HEK293 (cell line): ENCODE data around the gene KLHL28.

ENCODE experiments used
- CTCF ChIA-PET: fragments of 350-600 bp; formaldehyde crosslinking; extraction: SDS; loops from one replicate; lab custom pipeline; 2021; ENCODE audit warnings: antibody characterized with exemption; lab: Yijun Ruan, JAX
- POLR2A ChIA-PET: fragments of 300-600 bp; formaldehyde crosslinking; extraction: SDS; loops from one replicate; lab custom pipeline; 2020; ENCODE audit warnings: antibody characterized with exemption, inconsistent platforms; lab: Yijun Ruan, JAX
- H3K27ac ChIP-seq: fragments of 200-500 bp; sonication (Bioruptor generic); 2 replicates; pipeline ENCODE4 v1.5.1; 2014; ENCODE audit warnings: low read depth, low read length, control low read depth, inconsistent platforms; ENCODE audit errors: extremely low read depth
- H3K36me3 ChIP-seq, 2 experiments: fragments of 200-500 bp in 1 of 2; sonication (Bioruptor generic) in 1 of 2; 1 replicate in 1 of 2; 2 replicates in 1 of 2; pipeline ENCODE4 v1.5.1; 2014 to 2017; ENCODE audit warnings: inconsistent platforms in 2 of 2, low read length in 2 of 2; ENCODE audit not compliant: control insufficient read depth in 2 of 2, insufficient read depth in 1 of 2
- H3K4me1 ChIP-seq: fragments of 200-500 bp; sonication (Bioruptor generic); 2 replicates; pipeline ENCODE4 v1.5.1; 2014; ENCODE audit warnings: mild to moderate bottlenecking, low read length, inconsistent platforms; ENCODE audit not compliant: control insufficient read depth, insufficient read depth
- H3K4me3 ChIP-seq: 2 replicates; pipeline ENCODE4 v1.5.1; 2011; ENCODE audit warnings: low read depth, mild to moderate bottlenecking, control low read depth, low read length, moderate library complexity
- H3K9me3 ChIP-seq: fragments of 200-500 bp; sonication (Bioruptor generic); 2 replicates; pipeline ENCODE4 v1.5.1; 2014; ENCODE audit warnings: low read depth, low read length, inconsistent platforms; ENCODE audit not compliant: control insufficient read depth, insufficient read depth
- BCL11B ChIP-seq: fragments of 450-650 bp; formaldehyde crosslinking; IDR thresholded peaks from 2 replicates; pipeline ENCODE4 v1.5.1; 2016; ENCODE audit warnings: low read depth, missing biosample characterization, missing genetic modification characterization
- BCL6B ChIP-seq: fragments of 450-650 bp; formaldehyde crosslinking; IDR thresholded peaks from 2 replicates; pipeline ENCODE4 v1.5.1; 2017; ENCODE audit warnings: missing biosample characterization, missing genetic modification characterization
- CTCF ChIP-seq: fragments of 450-650 bp; formaldehyde crosslinking; IDR thresholded peaks from 2 replicates; pipeline ENCODE4 v1.5.1; 2016; ENCODE audit warnings: missing biosample characterization, missing genetic modification characterization
- EGR2 ChIP-seq: fragments of 450-650 bp; formaldehyde crosslinking; IDR thresholded peaks from 2 replicates; pipeline ENCODE4 v1.5.1; 2016; ENCODE audit warnings: low read depth, missing biosample characterization, missing genetic modification characterization
- GLIS1 ChIP-seq: fragments of 450-650 bp; formaldehyde crosslinking; IDR thresholded peaks from 2 replicates; pipeline ENCODE4 v1.5.1; 2016; ENCODE audit warnings: missing biosample characterization, missing genetic modification characterization
- RBAK ChIP-seq: fragments of 450-650 bp; formaldehyde crosslinking; IDR thresholded peaks from 2 replicates; pipeline ENCODE4 v1.5.1; 2016; ENCODE audit warnings: missing biosample characterization, missing genetic modification characterization
- SP7 ChIP-seq: fragments of 450-650 bp; formaldehyde crosslinking; IDR thresholded peaks from 2 replicates; pipeline ENCODE4 v1.5.1; 2016; ENCODE audit warnings: missing biosample characterization, missing genetic modification characterization
- ZBTB1 ChIP-seq: fragments of 450-650 bp; formaldehyde crosslinking; IDR thresholded peaks from 2 replicates; pipeline ENCODE4 v1.5.1; 2016; ENCODE audit warnings: missing biosample characterization, missing genetic modification characterization
- ZBTB26 ChIP-seq: fragments of 450-650 bp; formaldehyde crosslinking; optimal IDR thresholded peaks from 2 replicates; pipeline ENCODE3; 2016; ENCODE audit warnings: missing biosample characterization, mild to moderate bottlenecking, missing genetic modification characterization
- ZBTB44 ChIP-seq: fragments of 450-650 bp; IDR thresholded peaks from 2 replicates; pipeline ENCODE4 v1.5.1; 2018; ENCODE audit warnings: missing biosample characterization, mild to moderate bottlenecking, missing genetic modification characterization
- ZBTB8A ChIP-seq: fragments of 450-650 bp; formaldehyde crosslinking; IDR thresholded peaks from 2 replicates; pipeline ENCODE4 v1.5.1; 2016; ENCODE audit warnings: missing biosample characterization, missing genetic modification characterization
- ZNF10 ChIP-seq: fragments of 450-650 bp; formaldehyde crosslinking; IDR thresholded peaks from 2 replicates; pipeline ENCODE4 v1.5.1; 2017; ENCODE audit warnings: missing biosample characterization, missing genetic modification characterization
- ZNF133 ChIP-seq: fragments of 450-650 bp; formaldehyde crosslinking; IDR thresholded peaks from 2 replicates; pipeline ENCODE4 v1.5.1; 2016; ENCODE audit warnings: missing biosample characterization, missing genetic modification characterization
- ZNF140 ChIP-seq: fragments of 450-650 bp; formaldehyde crosslinking; IDR thresholded peaks from 2 replicates; pipeline ENCODE4 v1.5.1; 2016; ENCODE audit warnings: missing biosample characterization, missing genetic modification characterization
- ZNF155 ChIP-seq: fragments of 450-650 bp; formaldehyde crosslinking; IDR thresholded peaks from 2 replicates; pipeline ENCODE4 v1.5.1; 2016; ENCODE audit warnings: missing biosample characterization, missing genetic modification characterization
- ZNF214 ChIP-seq: fragments of 450-650 bp; formaldehyde crosslinking; IDR thresholded peaks from 2 replicates; pipeline ENCODE4 v1.5.1; 2017; ENCODE audit warnings: missing biosample characterization, mild to moderate bottlenecking, missing genetic modification characterization, borderline replicate concordance
- ZNF266 ChIP-seq: fragments of 450-650 bp; formaldehyde crosslinking; IDR thresholded peaks from 2 replicates; pipeline ENCODE4 v1.5.1; 2016; ENCODE audit warnings: missing biosample characterization, missing genetic modification characterization, low read depth
- ZNF335 ChIP-seq: fragments of 450-650 bp; formaldehyde crosslinking; conservative IDR thresholded peaks from 2 replicates; pipeline ENCODE4 v1.5.1; 2016; ENCODE audit warnings: missing biosample characterization, missing genetic modification characterization
- ZNF433 ChIP-seq: fragments of 450-650 bp; formaldehyde crosslinking; IDR thresholded peaks from 2 replicates; pipeline ENCODE4 v1.5.1; 2016; ENCODE audit warnings: missing biosample characterization, missing genetic modification characterization, low read depth
- ZNF473 ChIP-seq: fragments of 450-650 bp; formaldehyde crosslinking; IDR thresholded peaks from 2 replicates; pipeline ENCODE4 v1.5.1; 2017; ENCODE audit warnings: missing biosample characterization, missing genetic modification characterization
- ZNF488 ChIP-seq: fragments of 450-650 bp; formaldehyde crosslinking; IDR thresholded peaks from 2 replicates; pipeline ENCODE4 v1.5.1; 2016; ENCODE audit warnings: missing biosample characterization, missing genetic modification characterization
- ZNF501 ChIP-seq: fragments of 450-650 bp; formaldehyde crosslinking; IDR thresholded peaks from 2 replicates; pipeline ENCODE4 v1.5.1; 2016; ENCODE audit warnings: missing biosample characterization, missing genetic modification characterization
- ZNF529 ChIP-seq: fragments of 450-650 bp; formaldehyde crosslinking; IDR thresholded peaks from 2 replicates; pipeline ENCODE4 v1.5.1; 2017; ENCODE audit warnings: missing genetic modification characterization, missing biosample characterization; ENCODE audit not compliant: insufficient replicate concordance
- ZNF645 ChIP-seq: fragments of 450-650 bp; formaldehyde crosslinking; IDR thresholded peaks from 2 replicates; pipeline ENCODE4; 2016; ENCODE audit warnings: missing biosample characterization, missing genetic modification characterization
- ZNF777 ChIP-seq: fragments of 450-650 bp; formaldehyde crosslinking; IDR thresholded peaks from 2 replicates; pipeline ENCODE4 v1.5.1; 2017; ENCODE audit warnings: missing biosample characterization, missing genetic modification characterization, borderline replicate concordance
- ZSCAN16 ChIP-seq: fragments of 450-650 bp; formaldehyde crosslinking; IDR thresholded peaks from 2 replicates; pipeline ENCODE4 v1.5.1; 2016; ENCODE audit warnings: missing biosample characterization, missing genetic modification characterization
- ZSCAN5A ChIP-seq: fragments of 450-650 bp; formaldehyde crosslinking; IDR thresholded peaks from 2 replicates; pipeline ENCODE4 v1.5.1; 2016; ENCODE audit warnings: missing biosample characterization, missing genetic modification characterization
- ZXDB ChIP-seq: fragments of 450-650 bp; formaldehyde crosslinking; IDR thresholded peaks from 2 replicates; pipeline ENCODE4 v1.5.1; 2016; ENCODE audit warnings: missing biosample characterization, missing genetic modification characterization

Gene KLHL28

GRCh38 chr14:44898551-44898950 lies 63.2 kb downstream of the KLHL28 start:
- H3K36me3 ChIP-seq: no peaks in the 10 kb centered on the region; a peak in 1 of 3 replicates
- H3K4me1 ChIP-seq: no peaks in the 10 kb centered on the region
- POLR2A ChIA-PET: interaction anchor here (2.9 kb wide), 1 partner anchor 64 kb away, joined by 23 read pairs; the partner anchor contains the start of genes KLHL28 and TOGARAM1
- CTCF ChIA-PET: no interaction called here
- no peak overlapping the region for H3K4me3 ChIP-seq
- no peaks in the 10 kb centered on the region for H3K9me3 ChIP-seq
- TF ChIP-seq ZBTB1: no peak
- TF ChIP-seq ZNF214: no peak
- no peak for TF ChIP-seq ZXDB
- no peak for TF ChIP-seq ZNF501 (tag by site-specific recombination)
- no peak for TF ChIP-seq ZNF266 (tag by site-specific recombination)
- TF ChIP-seq CTCF (tag by site-specific recombination): no peak
- no peak for TF ChIP-seq EGR2
- no peak for TF ChIP-seq ZNF10
- TF ChIP-seq ZNF473 (tag by site-specific recombination): no peak
- TF ChIP-seq ZNF155 (tag by site-specific recombination): no peak
- TF ChIP-seq, all 188 proteins: peak for 0
- H3K27ac ChIP-seq: no peak overlapping the region

- ChIA-PET CTCF (no interaction called here), POLR2A (interaction anchor here (2.9 kb wide), 1 partner anchor 64 kb away, joined by 23 read pairs; the partner anchor contains the start of genes KLHL28 and TOGARAM1)
- H3K4me3 ChIP-seq: peak overlapping the region; percentile 97
- no peak for TF ChIP-seq ZNF529 (tag by site-specific recombination)
- TF ChIP-seq ZNF645 (tag by site-specific recombination): no peak
- no peak for TF ChIP-seq ZNF488
- TF ChIP-seq ZBTB26 (tag by site-specific recombination): peak; percentile 12
- TF ChIP-seq ZNF335 (tag by site-specific recombination): peak; percentile 81
- no peak for TF ChIP-seq ZNF140 (tag by site-specific recombination)
- TF ChIP-seq ZXDB: peak; percentile 17; the same call in 1 of the 2 replicates
- no peak for TF ChIP-seq ZNF777 (tag by site-specific recombination)
- TF ChIP-seq RBAK (tag by site-specific recombination): no peak
- TF ChIP-seq SP7 (tag by site-specific recombination): no peak
- peak; percentile 77 for TF ChIP-seq ZBTB8A (tag by site-specific recombination)
- TF ChIP-seq ZNF133 (tag by site-specific recombination): no peak
- no peak for TF ChIP-seq BCL11B (tag by site-specific recombination)
- TF ChIP-seq ZNF433 (tag by site-specific recombination): no peak
- TF ChIP-seq BCL6B (tag by site-specific recombination): no peak
- no peak for TF ChIP-seq ZSCAN16 (tag by site-specific recombination)
- no peak for TF ChIP-seq ZSCAN5A (tag by site-specific recombination)
- peak; percentile 43; the same call in 1 of the 2 replicates for TF ChIP-seq GLIS1
- no peak for TF ChIP-seq ZBTB44 (tag by site-specific recombination)
These were observed 63.9 kb downstream of the KLHL28 start for GRCh38 chr14:44897845-44898151.

More at GRCh38 chr14:44897845-44898151, 63.9 kb downstream of the KLHL28 start:
- H3K36me3 ChIP-seq: no peaks in the 10 kb centered on the region; a peak in 1 of 3 replicates
- H3K4me1 ChIP-seq: no peaks in the 10 kb centered on the region
- H3K9me3 ChIP-seq: no peaks in the 10 kb centered on the region
- H3K27ac ChIP-seq: peak overlapping the region; percentile 94
